WTC11 (cell line): Measurements from ENCODE around the gene PPP3R1. TPM values are rescaled to one million over a fixed set of nuclear protein-coding genes. Genes with fewer than 3 reads are reported as not detected.

ENCODE experiments used
- ATAC-seq: fragments of 200-7000 bp; cut with Tn5 transposase; 2 replicates; pipeline ENCODE4 v1.10.0; 2021; ENCODE audit warnings: mild to moderate bottlenecking, moderate library complexity
- CTCF ChIA-PET: fragments of 300-600 bp; sonication (Branson Sonifier 250); formaldehyde crosslinking; loops from one replicate; lab custom pipeline; 2021; ENCODE audit warnings: antibody characterized with exemption; lab: Charles Lee
- POLR2A ChIA-PET: fragments of 350-600 bp; sonication (Branson Sonifier 250); formaldehyde crosslinking; loops from one replicate; lab custom pipeline; 2021; ENCODE audit warnings: antibody characterized with exemption; lab: Charles Lee
- DNase-seq: peaks from one replicate; pipeline ENCODE4 v3.0.0; 2021; ENCODE audit warnings: low spot score
- H3K27ac Mint-ChIP-seq: 2 replicates; pipeline ENCODE4 v1.8.0; 2021; ENCODE audit warnings: mixed read lengths
- H3K27me3 Mint-ChIP-seq: 2 replicates; pipeline ENCODE4 v1.8.0; 2021; ENCODE audit warnings: low read depth, mild to moderate bottlenecking, moderate library complexity, mixed read lengths
- H3K36me3 Mint-ChIP-seq: 2 replicates; pipeline ENCODE4 v1.8.0; 2021; ENCODE audit warnings: mixed read lengths
- H3K4me1 Mint-ChIP-seq: 2 replicates; pipeline ENCODE4 v1.8.0; 2022; ENCODE audit warnings: mixed read lengths
- H3K4me3 Mint-ChIP-seq: 2 replicates; pipeline ENCODE4 v1.8.0; 2021; ENCODE audit warnings: mild to moderate bottlenecking, moderate library complexity, mixed read lengths
- H3K9me3 Mint-ChIP-seq: 2 replicates; pipeline ENCODE4 v1.8.0; 2021; ENCODE audit warnings: mixed read lengths
- CREB1 ChIP-seq: sonication (generic); formaldehyde crosslinking; IDR thresholded peaks from 2 replicates; pipeline ENCODE4 v1.8.0; 2023; ENCODE audit warnings: mild to moderate bottlenecking, missing genetic modification reagents
- ESRRA ChIP-seq: sonication (generic); formaldehyde crosslinking; IDR thresholded peaks from 2 replicates; pipeline ENCODE4 v1.8.1; 2022; ENCODE audit warnings: mild to moderate bottlenecking, missing genetic modification reagents, borderline replicate concordance
- GABPB1 ChIP-seq: sonication (generic); formaldehyde crosslinking; IDR thresholded peaks from 2 replicates; pipeline ENCODE4 v1.8.1; 2023; ENCODE audit warnings: mild to moderate bottlenecking, missing genetic modification reagents
- OVOL2 ChIP-seq: fragments of 250-450 bp; sonication (Bioruptor Pico); IDR thresholded peaks from 2 replicates; pipeline ENCODE4 v1.9.0; 2021; ENCODE audit warnings: mild to moderate bottlenecking, borderline replicate concordance
- PRRX2 ChIP-seq: fragments of 250-450 bp; sonication (Bioruptor Pico); IDR thresholded peaks from 2 replicates; pipeline ENCODE4 v1.8.0; 2021; ENCODE audit warnings: mild to moderate bottlenecking
- TP53 ChIP-seq: sonication (generic); formaldehyde crosslinking; IDR thresholded peaks from 2 replicates; pipeline ENCODE4 v1.8.1; 2023; ENCODE audit warnings: mild to moderate bottlenecking, missing genetic modification reagents
- ZNF263 ChIP-seq: sonication (generic); formaldehyde crosslinking; IDR thresholded peaks from 2 replicates; pipeline ENCODE4 v1.8.1; 2022; ENCODE audit warnings: low read depth, mild to moderate bottlenecking, moderate library complexity, missing genetic modification reagents
- ZNF416 ChIP-seq: fragments of 250-450 bp; sonication (Bioruptor Pico); IDR thresholded peaks from 2 replicates; pipeline ENCODE4 v1.9.0; 2021; ENCODE audit warnings: mild to moderate bottlenecking, inconsistent platforms
- total RNA-seq: library from RNA; stranded (reverse); gene quantifications from 3 replicates; pipeline ENCODE4 v1.2.3, GENCODE V29; 2021
- TF ChIP-seq, protein P1 (sequence below): sonication (generic); formaldehyde crosslinking; IDR thresholded peaks from 2 replicates; pipeline ENCODE4 v1.8.1; 2022; ENCODE audit warnings: mild to moderate bottlenecking, missing genetic modification reagents, moderate library complexity, borderline replicate concordance
- TF ChIP-seq, protein P2 (sequence below): sonication (generic); formaldehyde crosslinking; conservative IDR thresholded peaks from 2 replicates; pipeline ENCODE4 v1.8.1; 2023; ENCODE audit warnings: mild to moderate bottlenecking, low read depth, missing genetic modification reagents, moderate library complexity
- TF ChIP-seq, protein P3 (sequence below): fragments of 200-600 bp; IDR thresholded peaks from 2 replicates; pipeline ENCODE4 v1.8.0; 2022; ENCODE audit warnings: antibody characterized with exemption
- TF ChIP-seq, protein P4 (sequence below): fragments of 250-450 bp; sonication (Bioruptor Pico); IDR thresholded peaks from 2 replicates; pipeline ENCODE4 v1.8.0; 2021; ENCODE audit warnings: mild to moderate bottlenecking
- TF ChIP-seq, protein P5 (sequence below): sonication (generic); formaldehyde crosslinking; IDR thresholded peaks from 2 replicates; pipeline ENCODE4 v1.8.1; 2022; ENCODE audit warnings: missing genetic modification reagents, borderline replicate concordance
- TF ChIP-seq, protein P6 (sequence below): sonication (generic); formaldehyde crosslinking; IDR thresholded peaks from 2 replicates; pipeline ENCODE4 v1.8.1; 2022; ENCODE audit warnings: low read depth, missing genetic modification reagents, borderline replicate concordance
- TF ChIP-seq, protein P7 (sequence below): sonication (generic); formaldehyde crosslinking; IDR thresholded peaks from 2 replicates; pipeline ENCODE4 v1.8.1; 2023; ENCODE audit warnings: mild to moderate bottlenecking, missing genetic modification reagents, borderline replicate concordance
- TF ChIP-seq, protein P8 (sequence below): fragments of 250-450 bp; sonication (Bioruptor Pico); IDR thresholded peaks from 2 replicates; pipeline ENCODE4 v1.9.0; 2021; ENCODE audit warnings: moderate library complexity, mild to moderate bottlenecking, inconsistent platforms, borderline replicate concordance
- TF ChIP-seq, protein P9 (sequence below): sonication (generic); formaldehyde crosslinking; IDR thresholded peaks from 2 replicates; pipeline ENCODE4 v1.8.1; 2023; ENCODE audit warnings: mild to moderate bottlenecking, moderate library complexity, missing genetic modification reagents

Gene PPP3R1
- total RNA-seq, 1 experiment from 2014 or later: 61.4 TPM

DNA sequence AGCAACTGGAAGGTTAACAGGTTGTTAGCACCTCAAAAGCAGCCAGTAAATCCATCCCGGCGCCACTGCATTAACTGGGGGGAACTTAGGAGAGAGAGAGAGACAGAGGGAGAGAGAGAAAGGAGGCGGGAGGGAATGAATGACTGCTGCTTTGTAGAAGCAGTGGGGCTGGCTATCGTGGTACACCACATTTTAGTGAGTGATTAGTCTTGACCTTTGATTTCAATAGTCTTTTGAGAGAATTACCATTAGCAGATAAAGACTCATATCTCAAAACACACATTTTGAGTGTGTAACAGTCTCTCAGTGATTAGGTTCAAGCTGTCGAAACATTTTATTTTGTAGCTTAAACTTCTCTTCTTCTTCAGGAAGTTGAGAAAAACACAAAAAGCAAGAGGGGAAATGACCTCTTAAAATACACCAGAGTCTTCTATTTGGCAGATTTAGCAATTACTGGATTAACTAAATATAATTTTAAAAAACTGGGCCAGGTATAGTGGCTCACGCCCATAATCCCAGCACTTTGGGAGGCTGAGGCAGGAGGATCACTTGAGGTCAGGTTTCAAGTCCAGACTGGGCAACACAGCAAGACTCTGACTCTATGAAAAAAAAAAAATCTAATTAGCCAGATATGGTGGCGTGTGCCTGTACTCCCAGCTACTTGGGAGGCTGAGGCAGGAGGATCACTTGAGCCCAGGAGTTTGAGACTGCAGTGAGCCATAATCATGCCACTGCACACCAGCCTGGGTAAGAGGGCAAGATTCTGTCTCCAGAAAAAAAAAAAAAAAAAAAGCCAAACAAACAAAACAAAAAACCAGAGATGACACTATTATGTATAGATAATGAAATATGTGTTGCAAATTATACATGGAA is 116.6 kb downstream of the PPP3R1 start (continued):
- TF ChIP-seq, protein P1, sequence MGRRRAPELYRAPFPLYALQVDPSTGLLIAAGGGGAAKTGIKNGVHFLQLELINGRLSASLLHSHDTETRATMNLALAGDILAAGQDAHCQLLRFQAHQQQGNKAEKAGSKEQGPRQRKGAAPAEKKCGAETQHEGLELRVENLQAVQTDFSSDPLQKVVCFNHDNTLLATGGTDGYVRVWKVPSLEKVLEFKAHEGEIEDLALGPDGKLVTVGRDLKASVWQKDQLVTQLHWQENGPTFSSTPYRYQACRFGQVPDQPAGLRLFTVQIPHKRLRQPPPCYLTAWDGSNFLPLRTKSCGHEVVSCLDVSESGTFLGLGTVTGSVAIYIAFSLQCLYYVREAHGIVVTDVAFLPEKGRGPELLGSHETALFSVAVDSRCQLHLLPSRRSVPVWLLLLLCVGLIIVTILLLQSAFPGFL (CRISPR knock-in tag): no peak
- TF ChIP-seq, protein P2, sequence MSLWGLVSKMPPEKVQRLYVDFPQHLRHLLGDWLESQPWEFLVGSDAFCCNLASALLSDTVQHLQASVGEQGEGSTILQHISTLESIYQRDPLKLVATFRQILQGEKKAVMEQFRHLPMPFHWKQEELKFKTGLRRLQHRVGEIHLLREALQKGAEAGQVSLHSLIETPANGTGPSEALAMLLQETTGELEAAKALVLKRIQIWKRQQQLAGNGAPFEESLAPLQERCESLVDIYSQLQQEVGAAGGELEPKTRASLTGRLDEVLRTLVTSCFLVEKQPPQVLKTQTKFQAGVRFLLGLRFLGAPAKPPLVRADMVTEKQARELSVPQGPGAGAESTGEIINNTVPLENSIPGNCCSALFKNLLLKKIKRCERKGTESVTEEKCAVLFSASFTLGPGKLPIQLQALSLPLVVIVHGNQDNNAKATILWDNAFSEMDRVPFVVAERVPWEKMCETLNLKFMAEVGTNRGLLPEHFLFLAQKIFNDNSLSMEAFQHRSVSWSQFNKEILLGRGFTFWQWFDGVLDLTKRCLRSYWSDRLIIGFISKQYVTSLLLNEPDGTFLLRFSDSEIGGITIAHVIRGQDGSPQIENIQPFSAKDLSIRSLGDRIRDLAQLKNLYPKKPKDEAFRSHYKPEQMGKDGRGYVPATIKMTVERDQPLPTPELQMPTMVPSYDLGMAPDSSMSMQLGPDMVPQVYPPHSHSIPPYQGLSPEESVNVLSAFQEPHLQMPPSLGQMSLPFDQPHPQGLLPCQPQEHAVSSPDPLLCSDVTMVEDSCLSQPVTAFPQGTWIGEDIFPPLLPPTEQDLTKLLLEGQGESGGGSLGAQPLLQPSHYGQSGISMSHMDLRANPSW (CRISPR knock-in tag): no peak
- TF ChIP-seq, protein P3, sequence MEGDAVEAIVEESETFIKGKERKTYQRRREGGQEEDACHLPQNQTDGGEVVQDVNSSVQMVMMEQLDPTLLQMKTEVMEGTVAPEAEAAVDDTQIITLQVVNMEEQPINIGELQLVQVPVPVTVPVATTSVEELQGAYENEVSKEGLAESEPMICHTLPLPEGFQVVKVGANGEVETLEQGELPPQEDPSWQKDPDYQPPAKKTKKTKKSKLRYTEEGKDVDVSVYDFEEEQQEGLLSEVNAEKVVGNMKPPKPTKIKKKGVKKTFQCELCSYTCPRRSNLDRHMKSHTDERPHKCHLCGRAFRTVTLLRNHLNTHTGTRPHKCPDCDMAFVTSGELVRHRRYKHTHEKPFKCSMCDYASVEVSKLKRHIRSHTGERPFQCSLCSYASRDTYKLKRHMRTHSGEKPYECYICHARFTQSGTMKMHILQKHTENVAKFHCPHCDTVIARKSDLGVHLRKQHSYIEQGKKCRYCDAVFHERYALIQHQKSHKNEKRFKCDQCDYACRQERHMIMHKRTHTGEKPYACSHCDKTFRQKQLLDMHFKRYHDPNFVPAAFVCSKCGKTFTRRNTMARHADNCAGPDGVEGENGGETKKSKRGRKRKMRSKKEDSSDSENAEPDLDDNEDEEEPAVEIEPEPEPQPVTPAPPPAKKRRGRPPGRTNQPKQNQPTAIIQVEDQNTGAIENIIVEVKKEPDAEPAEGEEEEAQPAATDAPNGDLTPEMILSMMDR: no peak
- TF ChIP-seq, protein P4, sequence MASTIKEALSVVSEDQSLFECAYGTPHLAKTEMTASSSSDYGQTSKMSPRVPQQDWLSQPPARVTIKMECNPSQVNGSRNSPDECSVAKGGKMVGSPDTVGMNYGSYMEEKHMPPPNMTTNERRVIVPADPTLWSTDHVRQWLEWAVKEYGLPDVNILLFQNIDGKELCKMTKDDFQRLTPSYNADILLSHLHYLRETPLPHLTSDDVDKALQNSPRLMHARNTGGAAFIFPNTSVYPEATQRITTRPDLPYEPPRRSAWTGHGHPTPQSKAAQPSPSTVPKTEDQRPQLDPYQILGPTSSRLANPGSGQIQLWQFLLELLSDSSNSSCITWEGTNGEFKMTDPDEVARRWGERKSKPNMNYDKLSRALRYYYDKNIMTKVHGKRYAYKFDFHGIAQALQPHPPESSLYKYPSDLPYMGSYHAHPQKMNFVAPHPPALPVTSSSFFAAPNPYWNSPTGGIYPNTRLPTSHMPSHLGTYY (CRISPR knock-in tag): no peak
- TF ChIP-seq, all 79 proteins: peak for 0

DNA sequence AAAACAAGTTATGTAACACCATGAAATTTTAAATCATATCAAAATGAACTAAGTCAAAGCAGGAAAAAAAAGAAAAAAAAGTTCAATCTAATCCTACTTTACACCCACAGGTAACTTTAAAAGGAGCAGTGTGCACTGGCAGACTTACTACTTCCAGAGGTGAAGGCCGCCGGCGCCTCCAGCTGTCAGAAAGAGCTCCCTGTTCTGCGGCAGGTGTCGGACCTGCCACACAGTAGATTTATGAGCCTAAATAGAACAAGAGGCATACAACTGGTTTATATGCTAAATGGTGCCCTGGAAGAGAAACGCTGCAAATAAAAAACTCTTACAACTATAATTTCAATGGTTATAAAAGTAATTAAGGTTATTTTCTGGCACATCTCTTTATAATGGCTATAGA is 117.8 kb downstream of the PPP3R1 start:
- Mint-ChIP-seq H3K4me3 (no peak overlapping the region), H3K36me3 (peaks cover 13% of the 10 kb centered on the region), H3K27me3 (no peaks in the 10 kb centered on the region), H3K9me3 (no peaks in the 10 kb centered on the region), H3K27ac (no peak overlapping the region), H3K4me1 (no peaks in the 10 kb centered on the region)
- no peak for ATAC-seq
- POLR2A ChIA-PET: no interaction called here
- CTCF ChIA-PET: interaction anchor here (2.6 kb wide), 1 partner anchor 12 kb away, joined by 17 read pairs; no protein-coding TSS in a partner anchor
- no peak for DNase-seq
- TF ChIP-seq, protein P5, sequence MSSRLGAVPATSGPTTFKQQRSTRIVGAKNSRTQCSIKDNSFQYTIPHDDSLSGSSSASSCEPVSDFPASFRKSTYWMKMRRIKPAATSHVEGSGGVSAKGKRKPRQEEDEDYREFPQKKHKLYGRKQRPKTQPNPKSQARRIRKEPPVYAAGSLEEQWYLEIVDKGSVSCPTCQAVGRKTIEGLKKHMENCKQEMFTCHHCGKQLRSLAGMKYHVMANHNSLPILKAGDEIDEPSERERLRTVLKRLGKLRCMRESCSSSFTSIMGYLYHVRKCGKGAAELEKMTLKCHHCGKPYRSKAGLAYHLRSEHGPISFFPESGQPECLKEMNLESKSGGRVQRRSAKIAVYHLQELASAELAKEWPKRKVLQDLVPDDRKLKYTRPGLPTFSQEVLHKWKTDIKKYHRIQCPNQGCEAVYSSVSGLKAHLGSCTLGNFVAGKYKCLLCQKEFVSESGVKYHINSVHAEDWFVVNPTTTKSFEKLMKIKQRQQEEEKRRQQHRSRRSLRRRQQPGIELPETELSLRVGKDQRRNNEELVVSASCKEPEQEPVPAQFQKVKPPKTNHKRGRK (CRISPR knock-in tag): no peak
- TF ChIP-seq, protein P6, sequence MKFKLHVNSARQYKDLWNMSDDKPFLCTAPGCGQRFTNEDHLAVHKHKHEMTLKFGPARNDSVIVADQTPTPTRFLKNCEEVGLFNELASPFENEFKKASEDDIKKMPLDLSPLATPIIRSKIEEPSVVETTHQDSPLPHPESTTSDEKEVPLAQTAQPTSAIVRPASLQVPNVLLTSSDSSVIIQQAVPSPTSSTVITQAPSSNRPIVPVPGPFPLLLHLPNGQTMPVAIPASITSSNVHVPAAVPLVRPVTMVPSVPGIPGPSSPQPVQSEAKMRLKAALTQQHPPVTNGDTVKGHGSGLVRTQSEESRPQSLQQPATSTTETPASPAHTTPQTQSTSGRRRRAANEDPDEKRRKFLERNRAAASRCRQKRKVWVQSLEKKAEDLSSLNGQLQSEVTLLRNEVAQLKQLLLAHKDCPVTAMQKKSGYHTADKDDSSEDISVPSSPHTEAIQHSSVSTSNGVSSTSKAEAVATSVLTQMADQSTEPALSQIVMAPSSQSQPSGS (CRISPR knock-in tag): no peak
- no peak for TF ChIP-seq ZNF263 (CRISPR knock-in tag)
- TF ChIP-seq ZNF416 (CRISPR knock-in tag): no peak
- no peak for TF ChIP-seq GABPB1 (CRISPR knock-in tag)
- TF ChIP-seq, protein P7, sequence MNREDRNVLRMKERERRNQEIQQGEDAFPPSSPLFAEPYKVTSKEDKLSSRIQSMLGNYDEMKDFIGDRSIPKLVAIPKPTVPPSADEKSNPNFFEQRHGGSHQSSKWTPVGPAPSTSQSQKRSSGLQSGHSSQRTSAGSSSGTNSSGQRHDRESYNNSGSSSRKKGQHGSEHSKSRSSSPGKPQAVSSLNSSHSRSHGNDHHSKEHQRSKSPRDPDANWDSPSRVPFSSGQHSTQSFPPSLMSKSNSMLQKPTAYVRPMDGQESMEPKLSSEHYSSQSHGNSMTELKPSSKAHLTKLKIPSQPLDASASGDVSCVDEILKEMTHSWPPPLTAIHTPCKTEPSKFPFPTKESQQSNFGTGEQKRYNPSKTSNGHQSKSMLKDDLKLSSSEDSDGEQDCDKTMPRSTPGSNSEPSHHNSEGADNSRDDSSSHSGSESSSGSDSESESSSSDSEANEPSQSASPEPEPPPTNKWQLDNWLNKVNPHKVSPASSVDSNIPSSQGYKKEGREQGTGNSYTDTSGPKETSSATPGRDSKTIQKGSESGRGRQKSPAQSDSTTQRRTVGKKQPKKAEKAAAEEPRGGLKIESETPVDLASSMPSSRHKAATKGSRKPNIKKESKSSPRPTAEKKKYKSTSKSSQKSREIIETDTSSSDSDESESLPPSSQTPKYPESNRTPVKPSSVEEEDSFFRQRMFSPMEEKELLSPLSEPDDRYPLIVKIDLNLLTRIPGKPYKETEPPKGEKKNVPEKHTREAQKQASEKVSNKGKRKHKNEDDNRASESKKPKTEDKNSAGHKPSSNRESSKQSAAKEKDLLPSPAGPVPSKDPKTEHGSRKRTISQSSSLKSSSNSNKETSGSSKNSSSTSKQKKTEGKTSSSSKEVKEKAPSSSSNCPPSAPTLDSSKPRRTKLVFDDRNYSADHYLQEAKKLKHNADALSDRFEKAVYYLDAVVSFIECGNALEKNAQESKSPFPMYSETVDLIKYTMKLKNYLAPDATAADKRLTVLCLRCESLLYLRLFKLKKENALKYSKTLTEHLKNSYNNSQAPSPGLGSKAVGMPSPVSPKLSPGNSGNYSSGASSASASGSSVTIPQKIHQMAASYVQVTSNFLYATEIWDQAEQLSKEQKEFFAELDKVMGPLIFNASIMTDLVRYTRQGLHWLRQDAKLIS (CRISPR knock-in tag): no peak
- TF ChIP-seq, protein P8, sequence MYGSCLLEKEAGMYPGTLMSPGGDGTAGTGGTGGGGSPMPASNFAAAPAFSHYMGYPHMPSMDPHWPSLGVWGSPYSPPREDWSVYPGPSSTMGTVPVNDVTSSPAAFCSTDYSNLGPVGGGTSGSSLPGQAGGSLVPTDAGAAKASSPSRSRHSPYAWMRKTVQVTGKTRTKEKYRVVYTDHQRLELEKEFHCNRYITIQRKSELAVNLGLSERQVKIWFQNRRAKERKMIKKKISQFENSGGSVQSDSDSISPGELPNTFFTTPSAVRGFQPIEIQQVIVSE: no peak
- no peak for TF ChIP-seq ESRRA
- TF ChIP-seq OVOL2 (CRISPR knock-in tag): no peak
- TF ChIP-seq TP53 (CRISPR knock-in tag): no peak
- no peak for TF ChIP-seq PRRX2 (CRISPR knock-in tag)
- TF ChIP-seq CREB1: no peak
- TF ChIP-seq, protein P9, sequence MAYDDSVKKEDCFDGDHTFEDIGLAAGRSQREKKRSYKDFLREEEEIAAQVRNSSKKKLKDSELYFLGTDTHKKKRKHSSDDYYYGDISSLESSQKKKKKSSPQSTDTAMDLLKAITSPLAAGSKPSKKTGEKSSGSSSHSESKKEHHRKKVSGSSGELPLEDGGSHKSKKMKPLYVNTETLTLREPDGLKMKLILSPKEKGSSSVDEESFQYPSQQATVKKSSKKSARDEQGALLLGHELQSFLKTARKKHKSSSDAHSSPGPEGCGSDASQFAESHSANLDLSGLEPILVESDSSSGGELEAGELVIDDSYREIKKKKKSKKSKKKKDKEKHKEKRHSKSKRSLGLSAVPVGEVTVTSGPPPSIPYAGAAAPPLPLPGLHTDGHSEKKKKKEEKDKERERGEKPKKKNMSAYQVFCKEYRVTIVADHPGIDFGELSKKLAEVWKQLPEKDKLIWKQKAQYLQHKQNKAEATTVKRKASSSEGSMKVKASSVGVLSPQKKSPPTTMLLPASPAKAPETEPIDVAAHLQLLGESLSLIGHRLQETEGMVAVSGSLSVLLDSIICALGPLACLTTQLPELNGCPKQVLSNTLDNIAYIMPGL (CRISPR knock-in tag): no peak
